GM18526 (cell line): ENCODE measurements around the gene WTAP.

ENCODE experiments used
- POLR2A ChIP-seq: IDR thresholded peaks from 3 replicates; pipeline ENCODE4 v1.6.1; 2011; ENCODE audit not compliant: insufficient read length; ENCODE audit errors: extremely low read depth

Gene WTAP

DNA sequence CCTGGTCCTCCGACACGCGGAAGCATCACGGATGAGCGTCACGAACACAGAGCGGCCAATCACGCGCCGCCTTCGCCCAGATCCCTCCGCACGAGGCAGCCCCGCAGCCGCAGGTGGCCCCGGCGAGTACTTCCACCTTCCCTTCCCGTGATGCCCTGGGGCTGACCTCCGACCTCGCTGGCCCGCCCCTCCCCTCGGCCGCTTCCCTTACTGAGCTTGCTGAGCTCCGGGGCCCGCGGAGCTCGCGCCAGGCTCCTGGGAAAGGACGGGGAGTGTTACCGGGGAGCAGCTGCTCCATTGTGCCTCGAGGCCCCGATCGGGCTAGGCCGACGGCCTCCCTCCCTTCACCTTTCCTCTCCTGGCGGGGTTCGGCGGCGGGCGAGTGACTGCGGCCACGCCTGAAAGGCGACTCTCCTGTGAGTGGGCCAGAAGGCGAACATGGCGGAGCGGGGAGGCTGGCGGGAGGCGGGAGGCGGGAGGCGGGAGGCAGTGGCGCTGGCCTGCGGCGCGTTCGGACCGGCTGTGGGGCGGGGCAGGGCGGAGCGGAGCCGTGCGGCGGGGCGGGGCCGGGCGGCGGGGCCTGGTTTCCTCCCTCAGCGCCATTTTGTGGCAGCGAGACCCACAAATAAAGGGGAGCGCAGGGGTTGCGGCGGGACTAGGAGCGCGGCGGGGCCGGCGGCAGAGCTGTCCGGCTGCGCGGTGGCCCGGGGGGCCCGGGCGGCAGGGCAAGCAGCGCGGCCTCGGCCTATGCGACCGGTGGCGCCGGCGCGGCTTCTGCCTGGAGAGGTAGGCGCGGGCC is at the start of gene WTAP:
TSS of gene WTAP (plus strand) at position 589 of the 799 bp plus-strand sequence. CDS start 8,760 bp downstream, outside the sequence.
- peak; percentile 83 for TF ChIP-seq POLR2A

DNA sequence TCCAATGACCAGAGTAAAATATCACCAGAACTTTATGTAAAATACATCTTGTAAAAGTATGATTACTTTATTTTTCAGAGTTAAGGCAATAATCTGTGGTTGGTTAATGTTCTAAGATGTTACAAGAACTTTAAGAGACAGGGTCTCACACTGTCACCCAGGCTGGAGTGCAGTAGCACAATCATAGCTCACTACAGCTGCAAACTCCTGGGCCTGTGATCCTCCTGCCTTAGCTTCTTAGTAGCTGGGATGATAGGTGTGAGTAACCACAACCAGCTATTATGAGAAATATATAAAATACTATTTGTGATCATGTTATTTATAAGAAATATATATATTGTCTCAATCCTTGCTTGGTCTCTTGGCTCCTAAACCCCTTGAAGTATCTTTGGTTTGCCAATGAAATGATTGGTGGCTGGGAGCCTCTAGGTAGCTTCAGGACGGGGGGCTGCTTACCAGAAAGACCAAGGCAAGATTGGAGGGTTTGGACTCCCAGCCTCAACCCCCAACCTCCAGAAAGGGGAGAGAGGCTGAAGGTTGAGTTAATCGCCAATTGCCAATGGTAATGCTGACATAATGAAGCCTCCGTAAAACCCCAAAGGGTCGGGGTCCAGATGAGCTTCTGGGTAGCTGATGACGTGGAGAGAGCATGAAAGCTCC is 49.7 kb upstream of the WTAP start:
- no peak for TF ChIP-seq POLR2A

DNA sequence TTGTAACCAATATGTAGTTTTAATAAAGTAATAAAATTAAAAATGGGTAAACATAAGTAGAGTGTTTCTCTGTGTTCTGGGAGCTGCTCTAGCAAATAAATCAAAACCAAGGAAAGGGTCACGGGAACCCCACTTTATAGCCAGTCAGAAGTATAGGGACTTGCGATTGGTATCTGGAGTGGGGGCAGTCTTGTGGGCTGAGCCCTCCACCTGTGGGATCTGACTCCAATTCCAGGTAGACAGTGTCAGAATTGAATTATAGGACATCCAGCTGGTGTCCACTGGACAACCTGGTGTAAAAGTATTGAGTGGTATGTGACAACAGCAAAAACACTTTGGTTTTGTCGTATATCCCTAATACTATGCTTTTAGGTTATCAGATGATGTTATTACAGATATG is 48.7 kb upstream of the WTAP start:
- TF ChIP-seq POLR2A = no peak

DNA sequence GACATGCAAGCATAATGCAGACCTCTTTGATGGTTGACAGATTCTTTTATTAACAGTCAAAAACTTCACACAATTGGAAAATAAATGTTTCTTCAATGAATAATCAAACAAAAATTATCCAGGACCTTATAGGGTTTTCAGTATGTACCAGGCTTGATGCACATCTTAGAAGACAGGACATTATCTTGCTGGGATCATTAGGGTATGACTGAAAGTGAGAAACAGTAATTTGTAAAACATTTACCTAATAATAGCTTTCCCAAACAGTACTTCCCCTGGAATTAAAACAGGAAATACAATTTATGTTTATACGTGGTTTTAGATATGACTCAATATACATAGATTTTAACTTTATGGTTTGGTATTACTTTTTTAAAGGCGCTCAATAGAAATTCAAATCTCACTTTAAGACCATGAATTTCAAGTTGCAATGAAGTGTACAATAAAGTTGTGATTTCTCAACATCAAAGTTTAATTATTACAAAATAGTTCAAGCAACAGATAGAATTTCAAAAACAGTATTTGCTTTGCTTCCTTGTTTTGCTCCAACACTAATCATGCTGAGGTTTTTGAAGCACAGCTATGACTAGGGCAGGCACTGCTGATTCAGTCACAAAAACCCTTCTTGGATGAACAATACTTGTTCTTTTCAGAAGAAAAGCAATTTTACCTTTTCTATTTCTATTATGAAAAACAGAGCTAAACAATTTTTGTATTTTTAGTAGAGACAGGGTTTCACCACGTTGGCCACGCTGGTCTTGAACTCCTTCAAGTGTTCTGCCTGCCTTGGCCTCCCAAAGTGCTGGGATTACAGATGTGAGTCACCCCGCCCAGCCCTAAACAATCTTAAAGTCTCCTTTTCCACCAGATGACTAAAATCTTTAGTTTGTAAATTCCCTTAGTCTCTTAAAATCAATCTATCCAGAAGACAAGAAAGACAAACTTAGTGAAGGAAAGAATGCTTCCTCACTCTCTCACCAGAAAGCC is 47.9 kb upstream of the WTAP start:
- no peak for TF ChIP-seq POLR2A

DNA sequence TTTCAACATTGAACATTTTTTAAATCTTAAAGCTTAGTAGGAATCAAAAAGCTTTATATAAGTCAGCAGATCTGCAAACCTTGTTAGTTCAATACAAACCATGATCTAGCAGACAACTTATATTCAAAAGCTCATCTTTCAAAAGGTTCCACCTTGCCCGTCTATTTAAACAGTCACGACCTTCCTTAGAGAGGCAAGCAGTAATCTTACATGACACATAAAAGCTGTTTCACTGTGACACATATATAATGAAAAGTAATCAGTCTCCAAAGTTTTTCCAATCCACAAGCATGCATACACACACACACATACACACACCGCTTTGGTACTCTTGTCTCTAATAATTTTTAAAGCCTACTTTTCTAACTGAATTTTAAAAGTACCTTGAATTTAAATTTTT is 47.2 kb upstream of the WTAP start:
- no peak for TF ChIP-seq POLR2A

DNA sequence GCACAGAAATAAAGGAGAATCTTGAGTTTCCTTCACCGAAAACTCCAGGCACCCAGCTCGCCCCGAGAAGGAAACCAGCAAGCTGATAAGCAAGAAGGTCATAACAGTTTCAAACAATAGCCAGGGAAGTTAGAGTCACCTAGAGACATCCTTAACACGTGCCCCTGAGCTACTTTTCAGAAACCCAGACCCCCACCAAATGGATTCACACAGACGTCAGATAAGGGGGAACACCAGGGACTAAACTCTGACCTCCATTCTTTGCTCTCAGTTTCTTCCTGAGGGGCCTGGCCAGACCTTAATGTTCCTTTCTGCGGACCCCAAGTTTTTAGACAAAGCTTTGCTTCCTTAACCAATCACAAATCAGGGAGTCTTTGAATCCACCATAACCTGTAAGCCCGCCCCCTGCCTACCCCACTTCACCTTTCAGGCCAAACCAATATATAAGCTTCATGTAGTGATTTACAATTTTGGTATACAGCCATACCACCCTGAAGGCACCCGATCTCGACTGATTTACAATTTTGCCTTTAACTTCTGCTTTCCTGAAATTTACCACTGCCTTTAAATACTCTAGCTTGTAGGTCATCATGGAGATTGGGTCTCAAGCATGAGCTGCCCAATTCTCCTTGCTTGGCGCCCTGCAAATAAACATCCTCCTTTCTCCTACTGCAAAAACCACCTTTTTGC is 46.0 kb upstream of the WTAP start:
- TF ChIP-seq POLR2A = no peak

DNA sequence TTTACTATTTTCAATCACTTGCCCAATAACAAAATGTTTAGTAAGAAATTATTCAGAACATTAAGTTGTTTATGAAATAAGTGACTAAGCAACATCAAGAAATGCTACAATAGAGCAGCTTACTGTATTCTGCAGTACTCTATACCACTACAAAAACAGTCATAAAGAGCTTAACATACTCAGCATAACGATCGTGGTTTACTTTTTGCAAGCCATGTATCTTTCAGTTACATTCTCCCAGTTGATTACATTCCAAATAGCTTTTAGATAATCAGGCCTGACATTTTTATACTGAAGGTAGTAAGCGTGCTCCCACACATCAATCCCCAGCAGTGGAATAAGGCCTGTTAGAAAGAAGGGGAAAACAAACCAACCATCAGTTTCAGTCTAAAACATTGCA is 45.0 kb upstream of the WTAP start:
- TF ChIP-seq POLR2A = no peak

DNA sequence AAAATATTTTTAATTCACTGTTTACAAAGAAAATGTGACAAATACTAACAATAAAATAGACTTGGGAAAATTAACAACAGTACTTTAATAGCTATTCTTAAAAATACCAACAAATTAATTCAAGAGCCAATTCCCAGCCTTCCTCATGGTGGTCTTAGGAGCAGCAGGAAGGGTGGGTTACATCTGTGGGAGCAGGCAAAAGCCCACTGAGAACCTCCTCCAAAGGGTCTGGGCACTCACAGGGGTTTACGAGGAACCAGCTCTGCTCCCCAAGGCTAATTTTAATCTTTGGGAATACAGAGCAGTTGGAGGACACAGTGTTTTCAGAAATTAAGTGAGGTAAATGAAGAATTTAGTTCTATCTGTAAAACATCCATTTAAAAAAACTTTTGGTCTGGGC is 44.5 kb upstream of the WTAP start:
- TF ChIP-seq POLR2A = no peak

DNA sequence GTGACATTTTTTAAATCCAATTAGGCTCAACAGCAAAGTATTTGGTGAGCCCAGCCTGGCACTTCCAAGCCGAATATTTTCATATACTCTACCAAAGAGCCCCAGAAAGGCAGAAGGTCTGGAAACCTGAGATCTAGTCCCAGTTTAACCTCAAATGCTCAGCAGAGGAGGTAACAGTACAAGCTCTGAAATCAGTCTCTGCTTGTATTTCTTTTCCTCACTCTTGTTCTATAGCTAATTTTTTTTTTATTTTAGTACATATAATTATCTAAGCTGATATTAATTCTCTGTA is 43.3 kb upstream of the WTAP start:
- TF ChIP-seq POLR2A = no peak

DNA sequence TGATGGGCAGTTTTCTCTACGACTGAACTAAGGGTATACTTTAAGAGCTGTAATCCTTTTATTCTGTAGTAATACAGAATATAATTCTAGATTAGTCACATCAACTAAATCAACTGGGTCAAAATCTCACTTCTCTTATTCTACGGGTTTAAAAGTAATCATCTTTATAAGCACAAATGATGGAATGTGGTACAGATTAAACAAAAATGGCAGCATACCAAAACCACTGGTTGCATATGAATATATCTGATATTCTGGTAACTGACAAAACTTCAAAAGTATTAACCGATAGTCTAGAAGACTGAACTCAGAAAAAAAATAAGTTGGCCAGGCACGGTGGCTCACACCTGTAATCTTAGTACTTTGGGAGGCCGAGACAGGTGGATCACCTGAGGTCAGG is 41.3 kb upstream of the WTAP start:
- no peak for TF ChIP-seq POLR2A

DNA sequence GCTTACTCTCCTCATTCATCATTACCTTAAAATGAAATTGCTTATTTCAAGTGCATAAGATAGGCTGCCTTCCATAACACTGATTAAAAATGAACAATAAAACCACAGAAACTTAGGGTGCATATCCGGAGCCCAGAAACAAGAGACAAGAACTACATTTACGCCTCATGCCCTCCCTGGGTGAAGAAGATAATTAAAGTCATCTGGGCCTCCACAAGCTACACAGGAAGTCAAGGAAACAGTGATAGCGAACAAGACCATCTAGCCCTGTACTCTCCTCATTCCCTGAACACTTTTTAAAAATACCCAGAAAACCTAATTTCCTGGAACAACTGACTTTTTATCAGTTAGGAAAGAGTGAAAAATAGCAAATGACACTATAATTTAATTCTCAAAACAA is 40.6 kb upstream of the WTAP start:
- no peak for TF ChIP-seq POLR2A

DNA sequence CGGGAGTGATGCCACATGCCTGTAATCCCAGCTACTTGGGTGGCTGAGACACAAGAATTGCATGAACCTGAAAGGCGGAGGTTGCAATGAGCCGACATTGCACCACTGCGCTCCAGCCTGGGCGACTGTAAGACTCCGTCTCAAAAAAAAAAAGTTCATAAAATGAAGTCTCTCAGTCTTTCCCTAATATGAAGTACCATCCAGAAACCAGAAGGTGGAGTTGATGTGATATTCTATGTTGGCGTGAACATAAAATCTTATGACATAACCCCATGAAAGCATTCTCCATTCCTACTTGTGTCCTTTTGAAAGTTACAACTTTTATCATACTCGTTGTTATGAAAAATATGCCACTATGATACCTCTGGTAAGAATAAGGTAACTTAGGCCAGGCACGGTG is 40.0 kb upstream of the WTAP start:
- TF ChIP-seq POLR2A = no peak

DNA sequence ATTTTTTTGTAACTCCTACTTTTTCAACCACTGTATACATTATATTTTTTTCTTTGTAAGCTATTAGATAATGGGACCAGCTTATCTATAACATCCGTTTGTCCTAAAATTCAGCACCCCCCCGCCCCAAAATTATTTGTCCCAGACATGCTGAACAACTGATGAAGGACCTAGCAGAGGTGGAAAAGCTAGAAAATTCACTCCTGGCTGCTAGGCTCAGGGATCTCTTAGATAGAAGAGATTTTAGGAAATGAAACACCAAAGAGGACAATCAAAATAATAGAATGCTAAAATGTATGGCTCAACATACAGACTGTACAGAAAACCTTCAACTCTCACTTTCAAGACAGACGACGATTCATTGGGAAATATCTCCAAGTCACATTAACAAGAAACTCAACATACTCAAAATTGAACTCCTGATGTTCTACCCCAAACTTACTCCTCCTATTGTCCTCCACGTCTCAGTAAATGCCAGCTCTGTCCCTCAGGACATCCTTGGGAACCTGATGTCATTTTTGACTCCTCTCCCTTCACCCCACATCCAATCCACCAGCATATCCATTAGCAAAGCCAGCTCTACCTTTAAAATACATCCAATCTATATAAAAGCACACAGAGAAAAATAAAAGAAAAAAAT is 38.9 kb upstream of the WTAP start:
- TF ChIP-seq POLR2A = no peak

DNA sequence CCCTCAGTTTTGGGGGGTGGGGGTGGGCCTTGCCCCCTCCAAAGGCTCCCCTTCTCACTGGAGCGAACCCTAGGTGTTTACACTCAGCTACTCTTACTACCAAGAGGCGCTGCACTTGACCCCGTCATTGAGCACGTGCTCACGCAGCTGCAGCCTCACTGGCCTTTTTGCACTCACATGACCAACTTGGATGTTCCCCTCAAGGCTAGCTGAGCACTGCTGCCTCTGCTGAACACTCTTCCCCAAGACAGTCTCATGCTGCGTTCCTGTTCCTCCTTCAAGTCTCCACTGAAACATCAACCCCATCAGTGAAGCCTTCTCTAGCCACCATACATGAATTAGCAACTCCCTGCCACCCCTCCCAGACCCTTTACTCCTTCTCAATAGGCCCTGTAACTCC is 38.3 kb upstream of the WTAP start:
- no peak for TF ChIP-seq POLR2A
